ENCODE results near the gene PEX19.

GRCh38 chr1:160285506-160285905, 573 bp upstream of the PEX19 start:
- no peak for TF ChIP-seq CTCF (IDR thresholded peaks at IDR 0.05)
- no peak for TF ChIP-seq POLR2A (IDR thresholded peaks at IDR 0.05; ENCODE audit: low read depth)
- TF ChIP-seq POLR2AphosphoS5 (IDR thresholded peaks at IDR 0.05): no peak

All from esophagus muscularis mucosa (tissue), 3 donors.